Esophagus squamous epithelium (tissue), 5 donors: ENCODE data around the gene SV2B. TPM values are rescaled to one million over a fixed set of nuclear protein-coding genes. Genes with fewer than 3 reads are reported as not detected.

ENCODE experiments used
- DNase-seq: peaks from one replicate; lab custom pipeline; 2025; lab: John Stamatoyannopoulos, UW
- H3K27ac ChIP-seq, 4 donors: fragments of 200-600 bp; sonication (generic); one replicate each; pipeline ENCODE4 v1.5.1; 2016 to 2019; ENCODE audit warnings: mild to moderate bottlenecking in 1 of 4
- H3K27me3 ChIP-seq, 4 donors: fragments of 200-600 bp; sonication (generic); 1 replicate in 3 of 4; 2 replicates in 1 of 4; pipeline versions ENCODE4 v1.5.1 to v1.6.0; 2017 to 2021; ENCODE audit warnings: antibody characterized with exemption in 1 of 4
- H3K36me3 ChIP-seq, 3 donors: fragments of 200-600 bp; sonication (generic); one replicate each; pipeline ENCODE4 v1.5.1; 2016 to 2019
- H3K4me1 ChIP-seq, 3 donors: fragments of 200-600 bp; sonication (generic); one replicate each; pipeline ENCODE4 v1.5.1; 2017 to 2019
- H3K4me3 ChIP-seq, 4 donors: fragments of 200-600 bp; sonication (generic); 1 replicate in 3 of 4; 2 replicates in 1 of 4; pipeline ENCODE4 v1.5.1; 2016 to 2019; ENCODE audit warnings: mild to moderate bottlenecking in 2 of 4, moderate library complexity in 1 of 4
- H3K9me3 ChIP-seq, 3 donors: fragments of 200-600 bp; sonication (generic); one replicate each; pipeline ENCODE4 v1.5.1; 2016 to 2019
- POLR2A ChIP-seq, 4 donors: fragments of 450-650 bp; IDR thresholded peaks; one replicate each; pipeline ENCODE4 v1.6.1; 2017; ENCODE audit warnings: antibody characterized with exemption in 4 of 4, mild to moderate bottlenecking in 4 of 4, moderate library complexity in 3 of 4
- WGBS, 2 donors: methylation state at CpG; one replicate each; pipeline ENCODE4 v1.1.5; 2018; 5-methylcytosine and 5-hydroxymethylcytosine counted together
- intact Hi-C: fragments of 100-400 bp; cut with DNase I; formaldehyde crosslinking; loops from one replicate; pipeline ENCODE4 v1.15.0; 2022
- total RNA-seq, 4 donors: library from RNA; depleted of rRNA; stranded (reverse); fragments of >200 nt; gene quantifications; one replicate each; pipeline ENCODE4 v1.1.0, GENCODE V29; 2016
- TF ChIP-seq, protein P1 (sequence below), 6 experiments: fragments of 450-650 bp in 4 of 6; fragments of 200-600 bp in 2 of 6; sonication (generic) in 2 of 6; IDR thresholded peaks; one replicate each; pipeline ENCODE4 v1.5.1; 2016 to 2019; ENCODE audit warnings: antibody characterized with exemption in 6 of 6, mild to moderate bottlenecking in 4 of 6, moderate library complexity in 4 of 6
- donor health status: DM: yes; HTN: yes; CAD: no.

The SV2B gene
- total RNA-seq, 4 donors from 2014 or later, result 0.04 to 0.95 (median 0.59) TPM; not detected in 1

- Histone ChIP-seq H3K27me3 (peaks cover 0 to 7% (median 0%) of the 10 kb centered on the region in 4 donors), H3K36me3 (no peaks in the 10 kb centered on the region), H3K4me3 (no peak overlapping the region), H3K4me1 (no peaks in the 10 kb centered on the region), H3K27ac (no peak overlapping the region), H3K9me3 (peaks cover 0 to 3% (median 0%) of the 10 kb centered on the region in 3 donors)
- intact Hi-C loops, result no loop called here
- WGBS, 2 donors, result 32 to 54% methylated on average over 3 of the region's 3 CpGs
- no peak for TF ChIP-seq POLR2A (IDR thresholded peaks at IDR 0.05)
- TF ChIP-seq, protein P1, sequence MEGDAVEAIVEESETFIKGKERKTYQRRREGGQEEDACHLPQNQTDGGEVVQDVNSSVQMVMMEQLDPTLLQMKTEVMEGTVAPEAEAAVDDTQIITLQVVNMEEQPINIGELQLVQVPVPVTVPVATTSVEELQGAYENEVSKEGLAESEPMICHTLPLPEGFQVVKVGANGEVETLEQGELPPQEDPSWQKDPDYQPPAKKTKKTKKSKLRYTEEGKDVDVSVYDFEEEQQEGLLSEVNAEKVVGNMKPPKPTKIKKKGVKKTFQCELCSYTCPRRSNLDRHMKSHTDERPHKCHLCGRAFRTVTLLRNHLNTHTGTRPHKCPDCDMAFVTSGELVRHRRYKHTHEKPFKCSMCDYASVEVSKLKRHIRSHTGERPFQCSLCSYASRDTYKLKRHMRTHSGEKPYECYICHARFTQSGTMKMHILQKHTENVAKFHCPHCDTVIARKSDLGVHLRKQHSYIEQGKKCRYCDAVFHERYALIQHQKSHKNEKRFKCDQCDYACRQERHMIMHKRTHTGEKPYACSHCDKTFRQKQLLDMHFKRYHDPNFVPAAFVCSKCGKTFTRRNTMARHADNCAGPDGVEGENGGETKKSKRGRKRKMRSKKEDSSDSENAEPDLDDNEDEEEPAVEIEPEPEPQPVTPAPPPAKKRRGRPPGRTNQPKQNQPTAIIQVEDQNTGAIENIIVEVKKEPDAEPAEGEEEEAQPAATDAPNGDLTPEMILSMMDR (IDR thresholded peaks at IDR 0.05), result no peak
- no peak for DNase-seq
Measured at GRCh38 chr15:91209726-91210125, 109.7 kb downstream of the SV2B start.

- Histone ChIP-seq H3K4me3 (no peak overlapping the region), H3K36me3 (no peaks in the 10 kb centered on the region), H3K27ac (no peak overlapping the region), H3K9me3 (peaks cover 0 to 3% (median 0%) of the 10 kb centered on the region in 3 donors), H3K27me3 (peaks cover 0 to 10% (median 0%) of the 10 kb centered on the region in 4 donors), H3K4me1 (no peaks in the 10 kb centered on the region)
- no peak for TF ChIP-seq POLR2A (IDR thresholded peaks at IDR 0.05)
- TF ChIP-seq, protein P1 (IDR thresholded peaks at IDR 0.05), result no peak
- no peak for DNase-seq
- 56 to 65% methylated on average over 7 to 11 of the region's 11 CpGs for WGBS, 2 donors
- intact Hi-C loops, result loop anchor here (5.0 kb wide), 1 partner anchor 158 kb away; no protein-coding TSS in a partner anchor
Measured at GRCh38 chr15:91214675-91215590, 114.9 kb downstream of the SV2B start.

GRCh38 chr15:91216000-91216399, 115.9 kb downstream of the SV2B start:
- no peak for DNase-seq
- H3K27me3 ChIP-seq, result peaks cover 0 to 17% (median 0%) of the 10 kb centered on the region in 4 donors
- H3K4me1 ChIP-seq, result no peaks in the 10 kb centered on the region
- H3K4me3 ChIP-seq, result no peak overlapping the region
- 52 to 70% methylated on average over 3 of the region's 3 CpGs for WGBS, 2 donors
- H3K9me3 ChIP-seq, result peaks cover 0 to 3% (median 0%) of the 10 kb centered on the region in 3 donors
- H3K27ac ChIP-seq, result no peak overlapping the region
- H3K36me3 ChIP-seq, result no peaks in the 10 kb centered on the region
- TF ChIP-seq, protein P1 (IDR thresholded peaks at IDR 0.05), result no peak
- TF ChIP-seq POLR2A (IDR thresholded peaks at IDR 0.05), result no peak
- intact Hi-C loops, result loop anchor here (5.0 kb wide), 1 partner anchor 159 kb away; no protein-coding TSS in a partner anchor

DNA sequence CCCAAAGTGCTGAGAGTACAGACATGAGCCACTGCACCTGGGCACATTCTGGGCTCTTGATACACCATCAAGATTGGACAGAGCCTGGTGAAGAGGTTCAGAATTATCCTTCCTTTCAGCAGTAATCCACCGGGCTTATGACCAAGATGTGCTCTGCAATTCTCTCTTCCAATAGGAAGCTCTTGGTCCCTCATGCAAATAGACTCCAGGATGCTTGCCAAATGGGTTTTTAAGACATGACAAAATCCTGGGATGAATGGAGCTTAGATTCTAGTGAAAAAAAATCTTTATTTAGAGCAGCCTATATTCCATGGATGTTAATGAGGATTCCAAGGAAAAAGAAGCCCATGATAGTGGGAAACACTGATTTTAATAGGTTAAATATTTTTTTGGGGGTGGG, 119.1 kb downstream of the SV2B start:
- 0 to 25% methylated on average over 1 of the region's 1 CpG for WGBS, 2 donors
- Histone ChIP-seq H3K27me3 (peaks cover 0 to 46% (median 0%) of the 10 kb centered on the region in 4 donors), H3K27ac (no peak overlapping the region), H3K9me3 (no peaks in the 10 kb centered on the region), H3K36me3 (no peaks in the 10 kb centered on the region), H3K4me1 (no peaks in the 10 kb centered on the region), H3K4me3 (no peak overlapping the region)
- TF ChIP-seq POLR2A (IDR thresholded peaks at IDR 0.05), result no peak
- TF ChIP-seq, protein P1 (IDR thresholded peaks at IDR 0.05), result no peak
- intact Hi-C loops, result loop anchor here (5.0 kb wide), 1 partner anchor 162 kb away; no protein-coding TSS in a partner anchor
- no peak for DNase-seq

- 71 to 79% methylated on average over 8 of the region's 8 CpGs for WGBS, 2 donors
- Histone ChIP-seq H3K4me3 (no peak overlapping the region), H3K27me3 (peaks cover 0 to 63% (median 0%) of the 10 kb centered on the region in 4 donors), H3K9me3 (no peaks in the 10 kb centered on the region), H3K36me3 (no peaks in the 10 kb centered on the region), H3K4me1 (no peaks in the 10 kb centered on the region), H3K27ac (no peak overlapping the region)
- TF ChIP-seq POLR2A (IDR thresholded peaks at IDR 0.05), result no peak
- TF ChIP-seq, protein P1 (IDR thresholded peaks at IDR 0.05), result no peak
- intact Hi-C loops, result no loop called here
- no peak for DNase-seq
Measured at GRCh38 chr15:91222052-91222451, 122.0 kb downstream of the SV2B start.
